Keratinocyte (primary cell): ENCODE results near the gene NRP1.

Experiments used
- CTCF ChIP-seq, 3 experiments: IDR thresholded peaks in 1 of 3; conservative IDR thresholded peaks in 1 of 3; optimal IDR thresholded peaks in 1 of 3; 2 replicates in 2 of 3; 3 replicates in 1 of 3; pipeline versions ENCODE3 to v1.5.1; 2011; ENCODE audit warnings: low read length in 3 of 3, mild to moderate bottlenecking in 3 of 3, moderate library complexity in 2 of 3, control low read depth in 1 of 3, inconsistent platforms in 1 of 3; ENCODE audit not compliant: insufficient read depth in 2 of 3; ENCODE audit errors: extremely low read depth in 1 of 3
- EZH2 ChIP-seq: IDR thresholded peaks from one replicate; pipeline ENCODE4 v1.6.1; 2012; ENCODE audit warnings: inconsistent platforms, mild to moderate bottlenecking, low read length, moderate library complexity

- no peak for TF ChIP-seq CTCF (optimal IDR thresholded peaks at IDR 0.05 in 1 of 3, IDR thresholded peaks at IDR 0.05 in 1 of 3, conservative IDR thresholded peaks at IDR 0.05 in 1 of 3; ENCODE audit: extremely low read depth in 1 of 3, insufficient read depth in 2 of 3, low read length in 3 of 3)
- no peak for TF ChIP-seq EZH2
These were observed 33.6 kb upstream of the NRP1 start for GRCh38 chr10:33368086-33368485.
